Measurements from ENCODE around the gene PTPRG. TPM values are rescaled to one million over a fixed set of nuclear protein-coding genes. Genes with fewer than 3 reads are reported as not detected.

The PTPRG gene
- total and polyA plus RNA-seq, 2 of the 13 experiments (the other 11 are each of a cell fraction or from before 2014, with no cell fraction given): 8.0 to 25.3 TPM

GRCh38 chr3:62003835-62004234, 442.5 kb downstream of the PTPRG start:
- DNase-seq (ENCODE audit: low spot score) (no peak), ATAC-seq (no peak), FAIRE-seq (no peak)
- BruUV-seq (replicated peaks): no TSS peak
- H3K27ac ChIP-seq (ENCODE audit: extremely low read length, insufficient read depth, low read length): no peak overlapping the region
- intact Hi-C loops (cut with micrococcal nuclease; ENCODE audit: unreplicated experiment): no loop called here
- no peaks in the 10 kb centered on the region for H4K20me1 ChIP-seq (ENCODE audit: insufficient read depth, low read length)
- 86% methylated on average over 1 of the region's 1 CpG for WGBS (ENCODE audit: low lambda C conversion rate)
- H3K4me3 ChIP-seq (replicated peaks in 1 of 3; ENCODE audit: insufficient read depth in 1 of 3, low read depth in 2 of 3, low read length in 3 of 3): no peak overlapping the region
- no peak overlapping the region for H3K9ac ChIP-seq (ENCODE audit: insufficient read depth, low read depth, low read length)
- in situ Hi-C loops (cut with HindIII; ENCODE audit: extremely low pct_ligation_motif_present, low pct_unique_long_range_greater_than_20kb): no loop called here
- no peaks in the 10 kb centered on the region for H3K4me1 ChIP-seq (ENCODE audit: insufficient read depth, low read length)
- H3K9me3 ChIP-seq (ENCODE audit: low read length): no peaks in the 10 kb centered on the region
- POLR2A ChIA-PET: no interaction called here
- H2AFZ ChIP-seq (ENCODE audit: low read length): no peak overlapping the region
- H3K36me3 ChIP-seq (replicated peaks in 1 of 2; ENCODE audit: control insufficient read depth in 1 of 2, insufficient read depth in 2 of 2, low read length in 2 of 2): peaks cover 2 to 13% of the 10 kb centered on the region in 2 experiments; a peak in 4 of 5 replicates
- CTCF ChIA-PET (ENCODE audit: low intra/inter-chr PET ratio, low total read pairs): no interaction called here
- TF ChIP-seq ZNF207 (IDR thresholded peaks at IDR 0.05; ENCODE audit: borderline replicate concordance) (no peak), ELF4 (CRISPR knock-in tag; IDR thresholded peaks at IDR 0.05; ENCODE audit: borderline replicate concordance) (no peak)
- no peak overlapping the region for H3K4me2 ChIP-seq (ENCODE audit: low read depth, low read length)
- no peaks in the 10 kb centered on the region for H3K79me2 ChIP-seq (ENCODE audit: insufficient read depth, low read length)
- H3K27me3 ChIP-seq (ENCODE audit: control insufficient read depth in 1 of 2, insufficient read depth in 2 of 2, low read length in 2 of 2): no peaks in the 10 kb centered on the region

GRCh38 chr3:62007036-62007435, 445.7 kb downstream of the PTPRG start:
- TF ChIP-seq PHF21A (CRISPR knock-in tag; IDR thresholded peaks at IDR 0.05) (no peak), MAZ (IDR thresholded peaks at IDR 0.05; ENCODE audit: borderline replicate concordance, low read depth, low read length) (no peak), MAZ (CRISPR knock-in tag; IDR thresholded peaks at IDR 0.05; ENCODE audit: low read depth) (no peak)
- H3K27ac ChIP-seq (ENCODE audit: extremely low read length, insufficient read depth, low read length): no peak overlapping the region
- WGBS (ENCODE audit: low lambda C conversion rate): 94% methylated on average over 3 of the region's 3 CpGs

More at GRCh38 chr3:62007036-62007435, 445.7 kb downstream of the PTPRG start:
- in situ Hi-C loops (cut with HindIII; ENCODE audit: extremely low pct_ligation_motif_present, low pct_unique_long_range_greater_than_20kb): no loop called here
- Histone ChIP-seq H3K9me3 (ENCODE audit: low read length) (no peaks in the 10 kb centered on the region), H3K4me3 (replicated peaks in 1 of 3; ENCODE audit: insufficient read depth in 1 of 3, low read depth in 2 of 3, low read length in 3 of 3) (no peak overlapping the region), H3K9ac (ENCODE audit: insufficient read depth, low read depth, low read length) (no peak overlapping the region), H3K79me2 (ENCODE audit: insufficient read depth, low read length) (no peaks in the 10 kb centered on the region), H3K4me2 (ENCODE audit: low read depth, low read length) (no peak overlapping the region), H3K4me1 (ENCODE audit: insufficient read depth, low read length) (no peaks in the 10 kb centered on the region), H3K36me3 (replicated peaks in 1 of 2; ENCODE audit: control insufficient read depth in 1 of 2, insufficient read depth in 2 of 2, low read length in 2 of 2) (peaks cover 2 to 13% of the 10 kb centered on the region in 2 experiments; a peak in 4 of 5 replicates), H2AFZ (ENCODE audit: low read length) (no peak overlapping the region), H3K27me3 (ENCODE audit: control insufficient read depth in 1 of 2, insufficient read depth in 2 of 2, low read length in 2 of 2) (no peaks in the 10 kb centered on the region), H4K20me1 (ENCODE audit: insufficient read depth, low read length) (no peaks in the 10 kb centered on the region)
- FAIRE-seq (no peak), ATAC-seq (no peak), DNase-seq (ENCODE audit: low spot score) (no peak)
- no TSS peak for BruUV-seq (replicated peaks)
- ChIA-PET CTCF (ENCODE audit: low intra/inter-chr PET ratio, low total read pairs) (no interaction called here), POLR2A (no interaction called here)
- intact Hi-C loops (cut with micrococcal nuclease; ENCODE audit: unreplicated experiment): no loop called here

Data from HepG2 (cell line).